CD4-positive, alpha-beta memory T cell (primary cell): Measurements from ENCODE around the gene ARID5A. TPM values are rescaled to one million over a fixed set of nuclear protein-coding genes. Genes with fewer than 3 reads are reported as not detected.
"Not testable (repeated sequence)": the region's sequence is repeated elsewhere in the genome, so short reads cannot be mapped to it uniquely, and the experiment has no call there.

Experiments used
- CTCF ChIA-PET: fragments of 350-600 bp; sonication (Branson Sonifier 250); formaldehyde crosslinking; loops from one replicate; lab custom pipeline; 2021; ENCODE audit warnings: inconsistent platforms; ENCODE audit not compliant: partially characterized antibody; lab: Charles Lee
- POLR2A ChIA-PET: fragments of 350-600 bp; sonication (Branson Sonifier 250); formaldehyde crosslinking; loops from one replicate; lab custom pipeline; 2021; ENCODE audit not compliant: partially characterized antibody; lab: Charles Lee
- DNase-seq, 5 donors: peaks; one replicate each; pipeline versions ENCODE4 v3.0.0 to v3.0.0-alpha.2; 2020 to 2022; ENCODE audit warnings: mixed read lengths in 1 of 5
- H3K27ac ChIP-seq: one replicate; pipeline ENCODE4 v1.7.0; 2013; ENCODE audit warnings: low read depth, low read length
- H3K27me3 ChIP-seq: 2 replicates; pipeline ENCODE4 v1.7.0; 2013; ENCODE audit warnings: mild to moderate bottlenecking, low read length, moderate library complexity; ENCODE audit not compliant: insufficient read depth
- H3K36me3 ChIP-seq: 2 replicates; pipeline ENCODE4 v1.7.0; 2013; ENCODE audit warnings: mild to moderate bottlenecking, low read length, moderate library complexity; ENCODE audit not compliant: insufficient read depth
- H3K4me1 ChIP-seq: 2 replicates; pipeline ENCODE4 v1.7.0; 2013; ENCODE audit warnings: mild to moderate bottlenecking, low read length, moderate library complexity; ENCODE audit not compliant: insufficient read depth
- H3K4me3 ChIP-seq, 2 donors: one replicate each; pipeline ENCODE4 v1.7.0; 2013; ENCODE audit warnings: low read length in 2 of 2, mild to moderate bottlenecking in 1 of 2
- H3K9me3 ChIP-seq, 2 donors: one replicate each; pipeline ENCODE4 v1.7.0; 2013; ENCODE audit warnings: low read length in 2 of 2, control low read depth in 1 of 2; ENCODE audit not compliant: control insufficient read depth in 1 of 2
- H3K27ac Mint-ChIP-seq, 7 donors: one replicate each; pipeline ENCODE4 v1.8.0; 2020 to 2021; ENCODE audit warnings: mixed read lengths in 7 of 7, mild to moderate bottlenecking in 6 of 7, inconsistent platforms in 3 of 7, moderate library complexity in 3 of 7
- H3K27me3 Mint-ChIP-seq, 2 donors: one replicate each; pipeline ENCODE4 v1.8.0; 2020 to 2021; ENCODE audit warnings: mixed read lengths in 2 of 2
- H3K36me3 Mint-ChIP-seq, 2 donors: one replicate each; pipeline ENCODE4 v1.8.0; 2020 to 2021; ENCODE audit warnings: mixed read lengths in 2 of 2, inconsistent platforms in 1 of 2, mild to moderate bottlenecking in 1 of 2
- H3K4me1 Mint-ChIP-seq, 4 donors: one replicate each; pipeline ENCODE4 v1.8.0; 2020 to 2021; ENCODE audit warnings: mixed read lengths in 4 of 4, mild to moderate bottlenecking in 1 of 4
- H3K4me3 Mint-ChIP-seq, 8 donors: one replicate each; pipeline ENCODE4 v1.8.0; 2020 to 2021; ENCODE audit warnings: mixed read lengths in 8 of 8, mild to moderate bottlenecking in 7 of 8, moderate library complexity in 6 of 8, inconsistent platforms in 3 of 8
- H3K9me3 Mint-ChIP-seq, 8 donors: one replicate each; pipeline ENCODE4 v1.8.0; 2020 to 2021; ENCODE audit warnings: mixed read lengths in 8 of 8, mild to moderate bottlenecking in 5 of 8, inconsistent platforms in 3 of 8, moderate library complexity in 1 of 8
- intact Hi-C: fragments of 100-400 bp; cut with micrococcal nuclease; formaldehyde crosslinking; loops from one replicate; pipeline ENCODE4 v1.15.1; 2023
- polyA plus RNA-seq, 2 donors: library from polyadenylated mRNA; unstranded; fragments of 300-500 nt; fragmentation: Illumina TruSeq; gene quantifications; one replicate each; pipeline ENCODE4 v1.2.3, GENCODE V29; 2021
- total RNA-seq, 2 experiments: library from RNA; stranded (reverse); gene quantifications; one replicate each; pipeline ENCODE4 v1.2.3, GENCODE V29; 2021

Gene ARID5A
- total and polyA plus RNA-seq, 4 experiments from 2014 or later: 31.4 to 83.8 (median 74.8) TPM

DNA sequence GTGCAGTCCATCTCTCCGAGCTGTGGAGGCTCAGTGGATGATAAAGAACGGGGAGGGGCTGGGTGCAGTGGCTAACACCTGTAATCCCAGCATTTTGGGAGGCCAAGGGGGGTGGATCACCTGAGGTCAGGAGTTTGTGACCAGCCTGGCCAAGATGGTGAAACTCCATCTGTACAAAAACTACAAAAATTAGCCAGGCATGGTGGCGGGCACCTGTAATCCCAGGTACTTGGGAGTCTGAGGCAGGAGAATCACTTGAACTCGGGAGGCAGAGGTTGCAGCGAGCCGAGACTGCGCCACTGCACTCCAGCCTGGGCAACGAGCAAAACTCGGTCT is 17.4 kb downstream of the ARID5A start:
- not testable (repeated sequence) for H3K27me3 ChIP-seq, H3K9me3 Mint-ChIP-seq, H3K27ac ChIP-seq, H3K9me3 ChIP-seq, H3K4me3 ChIP-seq, H3K27me3 Mint-ChIP-seq
- H3K4me3 Mint-ChIP-seq: peak overlapping the region in 5 of 8 donors; percentile 15 to 69 (median 32)
- intact Hi-C loops: loop anchor here (1.0 kb wide), 6 partner anchors 16 to 195 kb away; no protein-coding TSS in a partner anchor
- H3K36me3 ChIP-seq: peaks cover 21% of the 10 kb centered on the region
- DNase-seq: peak in 1 of 5 donors; percentile 35
- POLR2A ChIA-PET: interaction anchor here (0.6 to 13.6 kb wide), 11 partner anchors 9 to 559 kb away, joined by 3 to 320 read pairs (median 3); partner anchors contain the start of genes ANKRD36, ARID5A and CNNM3
- H3K4me1 ChIP-seq: peaks cover 17% of the 10 kb centered on the region
- CTCF ChIA-PET: interaction anchor here (0.6 to 6.3 kb wide), 22 partner anchors 9 to 304 kb away, joined by 3 to 169 read pairs (median 4); partner anchors contain the start of genes ANKRD39, ARID5A, CNNM4 and SNRNP200
- H3K27ac Mint-ChIP-seq: peak overlapping the region in 4 of 7 donors; percentile 48 to 86 (median 82)
- H3K36me3 Mint-ChIP-seq: peaks cover 0 to 16% of the 10 kb centered on the region in 2 donors
- peaks cover 1 to 32% (median 12%) of the 10 kb centered on the region in 4 donors for H3K4me1 Mint-ChIP-seq

DNA sequence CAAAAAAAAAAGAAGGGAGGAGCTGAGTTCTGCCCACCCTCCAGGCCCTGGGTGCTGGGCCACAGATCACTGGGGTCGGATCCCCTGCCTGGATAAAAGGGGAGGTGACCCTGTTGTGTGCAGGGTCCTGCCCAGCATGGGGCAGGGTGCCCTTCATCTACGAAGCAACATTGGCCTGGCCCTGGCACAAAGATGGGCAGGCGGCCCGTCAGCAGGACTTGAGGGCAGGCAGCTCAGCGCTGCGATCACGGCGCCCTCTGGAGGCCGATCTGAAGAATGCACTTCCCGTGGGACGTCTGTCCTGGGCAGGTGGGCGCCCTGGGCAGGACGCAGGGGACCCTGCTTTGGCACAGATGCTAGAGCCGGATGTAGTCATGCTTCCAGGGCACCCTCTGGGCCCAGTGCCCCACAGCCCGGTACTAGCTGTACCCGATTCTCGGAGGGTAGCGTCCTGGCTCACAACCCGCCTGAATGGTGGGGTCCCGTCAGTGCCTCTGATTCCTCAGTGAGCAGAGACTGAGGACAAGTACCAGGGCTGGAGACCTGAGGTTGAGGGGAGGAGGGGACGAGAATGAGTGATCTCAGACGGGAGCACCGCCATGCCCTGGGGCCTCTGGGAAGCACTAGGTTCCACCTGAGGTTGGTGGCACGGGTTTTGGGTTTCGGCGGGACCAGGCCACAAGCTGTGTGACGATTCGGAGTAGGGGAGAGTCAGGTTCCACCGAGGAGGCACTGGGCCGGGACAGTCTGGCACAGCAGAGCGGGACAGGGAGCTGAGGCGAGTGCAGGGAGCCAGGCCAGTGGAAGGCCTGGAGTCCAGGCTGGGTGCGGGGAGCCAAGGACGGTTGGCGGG is 18.0 kb downstream of the ARID5A start:
- Mint-ChIP-seq H3K4me1 (peaks cover 1 to 32% (median 12%) of the 10 kb centered on the region in 4 donors), H3K27ac (peak overlapping the region in 4 of 7 donors; percentile 22 to 86 (median 82)), H3K9me3 (peaks cover 0 to 3% (median 0%) of the 10 kb centered on the region in 8 donors), H3K36me3 (peaks cover 0 to 15% of the 10 kb centered on the region in 2 donors), H3K4me3 (peak overlapping the region in 7 of 8 donors; percentile 15 to 69 (median 32)), H3K27me3 (no peaks in the 10 kb centered on the region)
- ChIA-PET CTCF (interaction anchor here (0.6 to 6.3 kb wide), 25 partner anchors 8 to 303 kb away, joined by 3 to 169 read pairs (median 4); partner anchors contain the start of genes ANKRD39, ARID5A, CNNM4 and SNRNP200), POLR2A (interaction anchor here (0.6 to 13.6 kb wide), 11 partner anchors 10 to 558 kb away, joined by 3 to 320 read pairs (median 3); partner anchors contain the start of genes ANKRD36, ARID5A, CNNM3 and SNRNP200)
- no peaks in the 10 kb centered on the region for H3K9me3 ChIP-seq
- H3K27ac ChIP-seq: no peak overlapping the region
- H3K36me3 ChIP-seq: peaks cover 15% of the 10 kb centered on the region
- H3K4me1 ChIP-seq: peaks cover 17% of the 10 kb centered on the region
- no peaks in the 10 kb centered on the region for H3K27me3 ChIP-seq
- H3K4me3 ChIP-seq: no peak overlapping the region
- peak; percentile 46 to 80 (median 69) for DNase-seq
- intact Hi-C loops: loop anchor here (1.0 kb wide), 6 partner anchors 16 to 195 kb away; no protein-coding TSS in a partner anchor

DNA sequence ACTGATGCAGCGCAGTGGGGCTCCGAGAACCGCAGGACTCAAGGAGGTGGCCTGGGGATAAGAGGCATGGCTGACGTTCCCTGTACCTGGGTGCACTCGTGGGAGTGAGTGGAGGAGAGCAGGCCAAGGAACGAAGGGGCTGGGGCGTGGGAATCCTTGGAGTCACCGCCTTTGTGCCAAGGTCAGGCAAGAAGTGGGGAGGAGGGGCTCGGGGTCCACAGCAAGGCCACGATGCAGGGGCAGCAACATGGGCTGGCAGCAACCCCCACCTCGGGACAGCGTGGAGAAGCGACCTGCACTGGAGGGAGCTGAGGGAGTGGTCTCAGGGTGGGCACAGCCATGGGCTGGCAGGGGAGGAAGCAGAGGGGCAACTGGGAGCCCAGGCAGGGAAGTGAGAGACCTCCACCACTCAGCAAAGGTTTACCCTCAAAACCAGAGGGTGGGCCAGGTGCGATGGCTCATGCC is 18.6 kb downstream of the ARID5A start:
- intact Hi-C loops: no loop called here
- H3K27ac Mint-ChIP-seq: peak overlapping the region in 1 of 7 donors; percentile 80
- H3K4me1 Mint-ChIP-seq: peaks cover 1 to 32% (median 12%) of the 10 kb centered on the region in 4 donors
- H3K27me3 ChIP-seq: no peaks in the 10 kb centered on the region
- peaks cover 12% of the 10 kb centered on the region for H3K36me3 ChIP-seq
- H3K27ac ChIP-seq: no peak overlapping the region
- H3K4me3 ChIP-seq: no peak overlapping the region
- H3K4me3 Mint-ChIP-seq: peak overlapping the region in 1 of 8 donors; percentile 25
- H3K9me3 Mint-ChIP-seq: peaks cover 0 to 3% (median 0%) of the 10 kb centered on the region in 8 donors
- H3K4me1 ChIP-seq: peaks cover 17% of the 10 kb centered on the region
- ChIA-PET CTCF (interaction anchor here (1.2 to 6.3 kb wide), 14 partner anchors 8 to 249 kb away, joined by 3 to 169 read pairs (median 8); partner anchors contain the start of genes ARID5A, CNNM4 and SNRNP200), POLR2A (interaction anchor here (1.1 to 13.6 kb wide), 6 partner anchors 21 to 557 kb away, joined by 3 to 320 read pairs (median 4); partner anchors contain the start of genes ANKRD36, ARID5A and SNRNP200)
- no peaks in the 10 kb centered on the region for H3K27me3 Mint-ChIP-seq
- H3K9me3 ChIP-seq: no peaks in the 10 kb centered on the region
- peaks cover 0 to 12% of the 10 kb centered on the region in 2 donors for H3K36me3 Mint-ChIP-seq
- no peak for DNase-seq

DNA sequence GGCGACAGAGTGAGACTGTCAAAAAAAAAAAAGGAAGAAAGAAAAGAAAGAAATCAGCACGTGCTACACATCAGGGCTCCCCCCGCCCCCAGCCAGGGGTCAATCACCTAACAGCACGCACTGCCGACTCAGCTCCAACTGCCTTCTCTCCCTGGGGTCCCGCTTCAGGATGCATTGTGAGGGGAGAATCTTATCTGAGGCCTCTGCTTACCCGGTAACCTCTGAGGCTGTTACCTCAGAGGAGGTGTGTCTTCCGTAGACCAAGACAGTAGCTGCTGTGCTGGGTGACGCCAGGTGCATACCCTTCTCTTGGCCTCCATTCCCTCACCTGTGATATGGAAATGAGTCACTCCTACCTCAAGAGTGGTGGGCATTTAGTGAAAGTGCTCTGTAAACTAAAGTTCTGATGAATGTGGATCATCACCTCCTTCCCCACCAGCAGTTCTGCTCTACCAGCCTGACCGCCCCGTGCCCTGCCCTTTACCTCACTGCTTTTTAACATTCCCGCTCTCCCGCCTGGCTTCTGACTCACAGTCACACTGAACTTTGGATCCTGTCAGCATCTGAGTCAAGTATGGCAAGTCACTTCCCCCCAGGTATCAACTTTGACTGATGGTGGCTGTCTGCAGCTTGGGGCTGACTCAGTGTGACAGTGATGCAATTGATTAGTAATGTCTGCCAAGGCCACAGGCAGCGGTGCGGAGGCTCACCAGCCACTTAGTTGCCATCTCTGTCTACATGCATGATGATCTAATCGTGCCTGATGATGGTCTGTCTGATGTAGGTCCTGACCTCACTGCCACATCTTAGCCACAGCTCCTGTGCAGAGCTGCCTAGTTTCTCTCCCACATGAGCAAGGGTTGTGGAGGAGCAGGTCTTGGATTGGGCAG is 20.1 kb downstream of the ARID5A start:
- POLR2A ChIA-PET: interaction anchor here (1.1 to 13.6 kb wide), 3 partner anchors 22 to 556 kb away, joined by 4 to 320 read pairs (median 5); partner anchors contain the start of genes ANKRD36 and ARID5A
- peak overlapping the region in 6 of 7 donors; percentile 37 to 78 (median 68) for H3K27ac Mint-ChIP-seq

DNA sequence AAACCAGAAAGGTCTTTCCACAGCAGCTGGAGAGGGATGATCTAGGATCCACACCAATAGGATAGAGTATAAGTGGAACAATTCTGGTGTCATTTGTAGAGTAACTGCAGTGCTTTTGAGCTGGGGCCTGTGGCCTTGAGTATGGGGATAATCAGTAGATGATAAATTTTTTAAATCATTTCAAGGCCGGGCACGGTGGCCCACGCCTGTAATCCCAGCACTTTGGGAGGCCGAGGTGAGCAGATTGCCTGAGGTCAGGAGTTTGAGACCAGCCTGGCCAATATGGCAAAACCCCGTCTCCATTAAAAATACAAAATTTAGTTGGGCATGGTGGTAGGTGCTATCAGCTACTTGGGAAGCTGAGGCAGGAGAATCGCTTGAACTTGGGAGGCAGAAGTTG is 20.9 kb downstream of the ARID5A start:
- peaks cover 1 to 32% (median 12%) of the 10 kb centered on the region in 4 donors for H3K4me1 Mint-ChIP-seq
- CTCF ChIA-PET: interaction anchor here (6.3 kb wide), 2 partner anchors 24 to 149 kb away, joined by 59 to 169 read pairs; partner anchors contain the start of gene ARID5A
- H3K36me3 Mint-ChIP-seq, H3K36me3 ChIP-seq, DNase-seq, H3K9me3 ChIP-seq, H3K27me3 ChIP-seq, H3K27me3 Mint-ChIP-seq, H3K27ac ChIP-seq, H3K9me3 Mint-ChIP-seq, intact Hi-C loops, H3K4me3 ChIP-seq, H3K4me3 Mint-ChIP-seq: not testable (repeated sequence)
- POLR2A ChIA-PET: interaction anchor here (1.1 to 13.6 kb wide), 2 partner anchors 23 to 555 kb away, joined by 4 to 320 read pairs; partner anchors contain the start of genes ANKRD36 and ARID5A
- peak overlapping the region in 3 of 7 donors; percentile 8 to 70 (median 68) for H3K27ac Mint-ChIP-seq
- peaks cover 17% of the 10 kb centered on the region for H3K4me1 ChIP-seq

More for the DNA sequence above, 20.1 kb downstream of the ARID5A start:
- Mint-ChIP-seq H3K27me3 (no peaks in the 10 kb centered on the region), H3K9me3 (peaks cover 0 to 3% (median 0%) of the 10 kb centered on the region in 8 donors), H3K4me1 (peaks cover 1 to 32% (median 12%) of the 10 kb centered on the region in 4 donors), H3K4me3 (peak overlapping the region in 1 of 8 donors; percentile 23), H3K36me3 (peaks cover 0 to 9% of the 10 kb centered on the region in 2 donors)
- Histone ChIP-seq H3K4me1 (peaks cover 17% of the 10 kb centered on the region), H3K27me3 (no peaks in the 10 kb centered on the region), H3K36me3 (no peaks in the 10 kb centered on the region), H3K4me3 (no peak overlapping the region), H3K9me3 (no peaks in the 10 kb centered on the region), H3K27ac (no peak overlapping the region)
- CTCF ChIA-PET: interaction anchor here (6.3 kb wide), 2 partner anchors 23 to 149 kb away, joined by 59 to 169 read pairs; partner anchors contain the start of gene ARID5A
- intact Hi-C loops: no loop called here
- peak in 1 of 5 donors; percentile 76 for DNase-seq

DNA sequence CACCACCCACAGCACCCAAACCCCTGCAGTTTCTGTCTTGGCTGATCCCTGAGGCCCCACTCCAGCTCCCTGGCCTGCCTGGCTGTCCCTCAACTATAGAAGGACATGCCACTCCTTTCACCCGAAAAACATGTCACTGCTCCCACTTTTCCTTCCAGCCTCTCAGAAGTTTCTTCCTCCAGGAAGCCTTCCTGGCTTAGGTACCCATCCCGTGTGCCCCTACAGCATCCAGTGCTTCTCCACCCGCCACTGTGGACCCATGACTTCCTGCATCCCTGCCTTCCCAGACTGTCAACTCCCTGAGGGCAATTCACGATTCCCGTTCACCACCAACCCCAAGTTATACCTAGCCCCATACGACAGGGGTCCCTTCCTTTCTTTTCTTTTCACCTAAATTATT is 21.5 kb downstream of the ARID5A start:
- Histone ChIP-seq H3K36me3 (no peaks in the 10 kb centered on the region), H3K27me3 (no peaks in the 10 kb centered on the region), H3K9me3 (no peaks in the 10 kb centered on the region), H3K4me1 (peaks cover 17% of the 10 kb centered on the region), H3K27ac (no peak overlapping the region), H3K4me3 (no peak overlapping the region)
- Mint-ChIP-seq H3K4me1 (peaks cover 1 to 28% (median 10%) of the 10 kb centered on the region in 4 donors), H3K27ac (peak overlapping the region in 3 of 7 donors; percentile 22 to 77 (median 59)), H3K27me3 (no peaks in the 10 kb centered on the region), H3K36me3 (peaks cover 0 to 1% of the 10 kb centered on the region in 2 donors), H3K4me3 (no peak overlapping the region), H3K9me3 (peaks cover 0 to 4% (median 0%) of the 10 kb centered on the region in 8 donors)
- intact Hi-C loops: no loop called here
- DNase-seq: no peak
- ChIA-PET POLR2A (interaction anchor here (13.6 kb wide), 1 partner anchor 24 kb away, joined by 320 read pairs; the partner anchor contains the start of gene ARID5A), CTCF (interaction anchor here (6.3 kb wide), 2 partner anchors 25 to 150 kb away, joined by 59 to 169 read pairs; partner anchors contain the start of gene ARID5A)
